Measurements from ENCODE around the gene TMEM250. TPM values are rescaled to one million over a fixed set of nuclear protein-coding genes. Genes with fewer than 3 reads are reported as not detected.

The TMEM250 gene
- total RNA-seq, 2 donors from 2014 or later = 51.0 to 59.3 TPM

DNA sequence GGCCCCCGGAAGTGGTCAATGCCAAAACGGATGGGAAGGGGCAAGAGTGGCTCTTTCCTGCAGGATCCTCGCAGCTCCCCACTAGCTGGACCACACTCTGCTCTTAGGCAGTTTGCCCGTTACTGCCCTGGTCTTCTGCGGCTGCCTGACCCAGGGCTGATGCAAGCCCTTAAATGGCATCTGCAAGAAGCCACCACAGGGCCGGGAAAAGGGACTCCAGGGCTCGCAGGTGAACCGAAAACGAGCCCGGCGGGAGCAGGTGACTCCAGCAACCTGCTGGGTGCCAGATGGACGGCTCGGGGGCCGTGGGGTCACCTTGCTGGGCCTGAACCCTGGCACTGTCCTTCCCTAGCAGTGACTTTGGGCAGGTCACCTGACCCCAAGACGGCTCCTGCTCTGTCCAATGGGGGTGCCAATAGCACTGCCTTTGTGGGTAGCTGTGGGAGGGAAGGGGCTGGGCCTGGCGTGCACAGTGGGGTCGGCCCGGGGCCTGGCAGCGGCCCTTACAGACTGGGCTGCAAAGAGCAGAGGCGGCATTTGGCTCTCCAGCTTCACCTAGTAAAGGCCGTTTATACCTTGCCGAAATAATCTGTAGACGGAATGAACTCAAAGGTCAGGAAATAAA lies 1.3 kb downstream of the TMEM250 start:
- ATAC-seq (no peak), DNase-seq (peak in 1 of 2 donors; percentile 58)
- intact Hi-C loops (cut with DNase I, micrococcal nuclease) = no loop called here

DNA sequence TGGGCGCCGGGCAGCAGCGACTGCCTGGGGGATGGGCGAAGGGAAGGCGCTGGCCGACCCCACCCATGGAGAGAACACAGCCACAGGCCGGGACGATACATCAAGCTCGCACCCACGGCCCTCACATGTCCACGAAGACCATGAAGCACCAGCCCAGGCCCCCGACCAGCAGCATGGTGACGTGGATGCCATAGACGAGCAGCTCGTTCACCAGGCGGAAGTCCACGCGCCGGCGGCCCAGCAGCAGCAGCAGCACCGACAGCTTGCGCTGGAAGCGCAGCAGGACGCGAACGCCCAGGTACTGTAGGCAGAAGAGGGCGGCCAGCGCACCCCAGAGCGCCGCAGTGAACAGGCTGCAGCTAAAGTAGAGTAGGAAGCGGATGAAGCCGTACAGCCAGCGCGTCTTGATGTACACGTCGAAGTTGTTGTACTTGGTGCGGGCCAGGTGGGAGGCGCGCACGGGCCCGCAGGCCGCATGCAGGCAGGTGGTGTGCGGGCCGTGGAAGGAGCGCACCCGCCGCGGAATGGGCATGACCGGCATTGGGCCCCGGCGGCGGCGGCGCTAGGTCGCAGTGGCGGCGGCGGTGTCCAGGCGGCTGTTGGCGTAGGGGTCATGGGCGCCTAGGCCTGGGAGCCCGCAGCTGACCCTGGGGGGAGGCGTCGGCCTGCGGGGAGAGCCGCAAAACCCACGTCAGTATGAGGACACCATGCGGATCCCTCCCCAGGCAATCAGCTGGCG lies 2.1 kb downstream of the TMEM250 start:
- DNase-seq (peak in 1 of 2 donors; percentile 23), ATAC-seq (no peak)
- intact Hi-C loops (cut with DNase I, micrococcal nuclease) = no loop called here

DNA sequence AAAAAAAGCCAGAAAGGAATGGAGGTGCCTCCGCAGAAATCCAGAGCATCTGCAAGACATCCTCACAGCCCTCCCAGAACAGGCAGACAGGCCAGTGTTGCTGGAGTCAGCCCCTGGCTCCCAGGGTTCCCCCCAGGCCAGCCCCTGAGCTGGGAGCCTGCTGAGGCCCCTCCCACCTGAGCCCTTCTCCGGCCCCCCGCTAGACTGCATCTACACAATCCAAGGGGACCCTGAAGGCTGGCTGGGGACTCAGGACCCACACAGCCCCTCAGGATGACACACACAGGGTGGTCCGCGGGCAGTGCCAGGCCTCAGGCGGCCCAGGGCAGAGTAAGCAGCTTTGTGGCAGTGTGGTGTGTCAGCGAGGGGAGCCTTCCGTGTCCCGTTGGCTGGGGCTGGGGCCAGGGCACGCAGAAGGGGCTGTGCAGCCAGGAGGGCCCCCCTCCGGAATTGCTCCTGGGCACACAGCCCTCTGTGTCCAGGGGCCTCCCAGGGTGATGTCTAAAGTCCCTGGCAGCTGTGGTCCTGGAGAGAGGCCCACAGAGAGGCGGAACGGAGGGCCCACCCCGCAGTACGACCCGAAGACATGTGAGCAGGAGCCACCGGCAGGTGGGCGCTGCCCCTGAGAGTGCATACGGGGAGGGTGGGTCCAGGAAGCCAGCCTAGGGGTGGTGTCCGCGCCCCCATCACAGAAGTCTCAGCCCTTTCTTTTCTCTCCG lies 2.9 kb downstream of the TMEM250 start:
- intact Hi-C loops (cut with DNase I, micrococcal nuclease) = no loop called here
- DNase-seq (peak in 1 of 2 donors; percentile 5), ATAC-seq (no peak)

DNA sequence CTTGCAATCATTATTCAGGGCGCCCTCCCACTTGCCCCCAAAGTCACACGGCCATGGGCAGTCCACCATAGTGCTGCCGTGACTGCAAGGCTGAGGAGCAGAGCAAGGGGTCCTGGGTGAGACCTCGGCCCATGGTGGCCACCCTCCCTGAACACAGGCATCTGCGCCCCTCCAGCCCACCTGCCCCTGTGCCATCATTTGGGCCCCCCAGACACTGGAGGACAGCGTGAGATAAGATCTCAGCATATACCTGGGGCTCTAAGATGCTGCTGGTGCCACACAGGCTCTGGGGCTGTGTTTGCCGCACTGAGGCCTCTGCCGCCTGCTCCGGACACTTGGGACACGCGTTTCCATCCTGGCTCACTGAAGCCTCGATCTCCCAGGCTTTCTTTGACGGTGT lies 3.5 kb downstream of the TMEM250 start:
- peak in 1 of 2 donors; percentile 6 for DNase-seq
- intact Hi-C loops (cut with DNase I, micrococcal nuclease) = no loop called here
- ATAC-seq = no peak

DNA sequence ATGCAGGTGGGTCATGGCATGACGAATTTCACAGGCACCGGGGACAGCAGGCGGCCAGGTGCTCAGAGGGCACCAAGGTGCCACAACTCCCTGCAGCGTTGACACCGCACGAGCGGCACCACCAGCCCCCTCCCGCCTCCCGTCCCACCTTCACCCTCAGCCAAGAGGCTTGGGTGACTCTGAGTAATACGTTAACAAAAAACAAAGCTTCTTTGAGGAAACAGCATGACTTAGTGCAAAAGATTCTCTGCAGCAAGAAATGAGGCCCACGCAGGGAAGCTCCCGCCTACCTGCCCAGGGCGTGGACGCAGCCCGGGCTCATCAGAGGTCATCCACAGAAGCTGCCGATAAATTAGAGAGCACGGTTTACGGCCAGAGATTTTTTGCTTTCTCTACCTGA lies 4.1 kb downstream of the TMEM250 start:
- intact Hi-C loops (cut with DNase I, micrococcal nuclease) = no loop called here
- ATAC-seq = no peak
- no peak for DNase-seq

DNA sequence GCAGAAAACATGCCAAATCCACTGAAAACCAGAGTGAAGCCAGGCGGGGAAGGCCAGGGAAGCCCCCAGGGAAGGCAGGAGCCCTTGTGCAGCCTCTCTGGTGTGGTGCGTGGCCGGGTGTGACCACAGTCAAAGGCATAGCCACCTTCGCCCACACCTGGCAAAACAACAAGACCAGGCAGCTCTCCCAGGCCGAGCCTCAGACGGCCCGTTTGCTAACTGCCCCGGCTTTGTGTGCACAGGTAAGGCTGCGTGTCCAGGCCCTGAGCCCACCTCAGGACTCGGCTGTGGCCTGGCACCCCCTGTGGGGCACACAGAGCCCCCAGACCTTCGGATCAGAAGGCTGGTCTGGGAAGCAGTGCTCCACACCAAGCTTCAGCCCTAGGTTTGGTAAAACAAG lies 6.1 kb downstream of the TMEM250 start:
- ATAC-seq = no peak
- no peak for DNase-seq
- intact Hi-C loops (cut with DNase I, micrococcal nuclease) = no loop called here

DNA sequence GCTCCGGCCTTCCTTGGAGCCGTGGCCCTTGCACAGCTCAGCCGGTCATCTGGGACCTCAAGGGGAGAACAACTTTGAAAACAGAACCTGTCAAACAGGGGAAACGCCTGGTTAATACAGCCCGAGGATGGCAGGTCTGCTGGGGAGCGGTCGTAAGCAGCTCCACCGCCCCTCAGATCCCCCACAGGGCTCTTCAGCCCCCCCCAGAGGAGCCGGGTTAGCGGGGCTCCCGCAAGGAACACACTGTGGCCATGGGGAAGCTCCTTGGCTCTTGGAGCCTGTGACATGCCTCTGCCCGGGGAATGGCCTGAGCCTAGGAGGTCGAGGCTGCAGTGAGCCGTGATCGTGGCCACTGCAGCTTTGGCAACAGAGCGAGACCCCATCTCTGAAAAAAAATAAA lies 6.8 kb downstream of the TMEM250 start:
- ATAC-seq (no peak), DNase-seq (no peak)
- intact Hi-C loops (cut with DNase I, micrococcal nuclease) = no loop called here

DNA sequence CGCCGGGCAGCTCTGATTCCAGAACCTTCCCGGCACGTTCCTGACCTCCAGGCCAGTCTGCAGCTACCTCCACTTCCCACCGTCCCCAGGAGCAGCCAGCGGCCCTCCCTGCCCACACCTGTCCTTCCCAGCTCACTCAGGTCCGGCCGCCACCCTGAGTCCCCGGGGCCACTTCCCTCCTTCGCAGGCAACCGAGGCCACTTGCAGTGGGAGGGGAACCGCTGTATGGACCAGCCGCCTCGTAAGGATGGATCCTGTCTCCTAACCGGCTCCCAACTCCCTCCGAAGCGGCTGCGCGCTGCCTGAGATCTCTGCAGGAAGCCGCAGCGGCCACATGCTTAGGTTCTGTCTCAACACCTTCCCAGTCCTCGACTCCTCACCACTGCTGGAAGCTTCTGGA lies 7.5 kb downstream of the TMEM250 start:
- intact Hi-C loops (cut with DNase I, micrococcal nuclease) = no loop called here
- ATAC-seq (no peak), DNase-seq (no peak)

DNA sequence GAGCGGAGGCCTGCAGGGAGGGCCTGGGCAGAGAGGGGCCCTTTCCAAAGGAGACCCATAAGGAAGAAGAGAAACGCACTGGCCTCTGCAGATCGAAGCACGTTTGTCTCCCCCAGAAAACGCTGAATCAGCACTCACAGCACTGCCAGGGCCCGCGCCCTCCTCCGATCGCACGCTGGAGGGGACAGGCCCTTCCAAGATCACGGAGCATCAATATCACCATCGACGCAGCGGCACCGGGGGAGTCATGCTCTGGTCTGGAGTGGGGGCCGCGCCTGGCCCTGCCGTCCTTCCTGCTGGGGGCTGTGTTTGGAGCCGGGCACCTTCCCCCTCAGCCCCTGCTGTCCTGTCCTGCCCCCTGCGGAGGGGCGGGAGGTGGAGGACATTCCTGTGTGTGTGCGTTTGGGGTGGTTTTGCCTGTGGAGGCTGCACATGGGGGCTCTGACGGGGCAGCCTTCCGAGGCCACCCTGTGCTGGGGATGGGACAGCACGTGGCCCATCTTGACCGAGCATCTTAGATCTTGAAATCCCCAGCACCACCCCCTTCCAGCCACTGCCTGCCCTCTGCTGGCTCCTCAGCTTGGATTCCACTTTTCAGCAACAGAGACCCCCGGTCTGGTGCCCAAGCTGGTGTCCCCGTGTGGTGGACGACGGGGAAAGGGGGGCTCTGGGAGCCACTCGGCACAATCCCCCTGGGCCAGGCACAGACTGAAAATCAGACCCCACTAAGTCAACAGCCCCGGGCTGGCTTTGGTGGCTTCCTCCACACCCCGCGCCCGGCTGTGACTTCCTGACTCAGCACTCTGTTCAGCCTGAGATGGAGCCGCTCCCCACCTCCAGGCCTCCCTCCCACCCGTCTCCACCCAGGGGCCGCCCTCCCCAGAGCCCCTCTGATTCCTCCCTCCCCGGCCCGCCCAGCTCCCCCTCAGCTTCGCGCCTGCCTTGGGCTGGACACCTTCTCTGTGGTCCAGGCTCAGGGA lies 8.3 kb downstream of the TMEM250 start:
- intact Hi-C loops (cut with DNase I, micrococcal nuclease) = no loop called here
- DNase-seq (peak in 1 of 2 donors; percentile 51), ATAC-seq (no peak)

DNA sequence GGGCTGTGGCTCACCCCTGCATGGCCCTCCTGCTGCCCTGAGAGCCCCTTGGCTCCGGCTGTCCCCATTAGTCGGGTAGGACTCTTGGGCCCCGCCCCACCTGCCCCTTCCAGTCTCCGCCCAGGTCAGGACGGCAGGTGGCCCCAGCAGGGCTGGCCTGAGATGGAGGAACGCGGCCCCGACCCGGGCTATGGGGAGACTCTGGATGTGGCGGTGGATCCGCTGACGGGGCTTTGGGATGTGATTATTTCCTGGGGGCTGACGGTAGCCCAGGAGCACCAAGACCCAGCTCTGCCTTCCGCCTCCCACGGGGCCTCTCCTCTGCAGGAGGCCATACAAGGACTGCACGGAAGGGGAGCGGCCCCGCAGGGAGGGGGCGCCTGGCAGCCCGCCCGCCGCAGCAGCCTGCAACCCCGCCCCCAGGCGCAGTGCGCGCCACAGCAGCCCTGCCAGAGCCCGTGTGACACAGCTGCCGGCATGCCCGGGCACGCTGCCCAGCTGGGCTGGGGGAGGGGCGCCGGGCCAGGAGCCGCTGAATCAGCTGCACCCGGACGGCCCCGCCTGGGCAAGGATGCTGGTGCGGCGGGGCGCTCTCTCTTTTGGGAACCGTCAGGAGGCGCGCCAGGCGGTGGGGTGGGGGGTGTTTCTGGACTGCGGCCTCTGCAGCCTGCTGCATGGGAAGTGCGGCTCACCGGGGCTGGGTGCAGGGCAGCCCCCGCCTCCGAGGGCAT lies 9.2 kb downstream of the TMEM250 start:
- ATAC-seq = peak; percentile 79
- intact Hi-C loops (cut with DNase I, micrococcal nuclease) = no loop called here
- peak; percentile 92 for DNase-seq

DNA sequence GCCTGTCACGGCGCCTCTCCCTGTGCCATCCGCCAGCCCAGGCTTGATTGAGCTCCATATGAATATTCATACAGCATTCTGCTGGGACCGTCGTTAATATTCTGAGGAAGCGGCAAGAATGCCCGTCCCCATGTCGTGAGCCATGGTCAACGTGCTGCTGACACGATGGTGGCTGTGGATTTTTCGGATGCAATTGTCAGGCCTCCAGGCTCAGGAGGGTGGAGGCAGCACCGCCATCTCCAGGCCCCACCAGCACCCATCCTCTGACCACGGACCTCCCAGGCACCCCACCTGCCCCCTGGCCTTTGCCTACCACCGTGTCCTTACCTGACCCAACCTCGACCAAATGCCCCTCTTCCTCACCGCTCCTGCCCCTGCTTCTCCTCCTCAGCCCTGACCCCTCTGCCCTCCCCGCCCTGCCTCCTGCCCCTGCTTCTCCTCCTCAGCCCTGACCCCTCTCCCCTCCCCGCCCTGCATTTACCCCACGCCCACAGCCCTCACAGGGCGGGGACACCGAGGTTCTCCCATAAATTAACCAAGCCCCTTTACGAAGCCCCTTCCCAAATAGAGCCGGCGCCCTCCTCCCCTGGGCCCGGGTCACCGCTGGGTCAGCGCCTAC lies 9.9 kb downstream of the TMEM250 start:
- DNase-seq (no peak), ATAC-seq (no peak)
- intact Hi-C loops (cut with DNase I, micrococcal nuclease) = no loop called here

DNA sequence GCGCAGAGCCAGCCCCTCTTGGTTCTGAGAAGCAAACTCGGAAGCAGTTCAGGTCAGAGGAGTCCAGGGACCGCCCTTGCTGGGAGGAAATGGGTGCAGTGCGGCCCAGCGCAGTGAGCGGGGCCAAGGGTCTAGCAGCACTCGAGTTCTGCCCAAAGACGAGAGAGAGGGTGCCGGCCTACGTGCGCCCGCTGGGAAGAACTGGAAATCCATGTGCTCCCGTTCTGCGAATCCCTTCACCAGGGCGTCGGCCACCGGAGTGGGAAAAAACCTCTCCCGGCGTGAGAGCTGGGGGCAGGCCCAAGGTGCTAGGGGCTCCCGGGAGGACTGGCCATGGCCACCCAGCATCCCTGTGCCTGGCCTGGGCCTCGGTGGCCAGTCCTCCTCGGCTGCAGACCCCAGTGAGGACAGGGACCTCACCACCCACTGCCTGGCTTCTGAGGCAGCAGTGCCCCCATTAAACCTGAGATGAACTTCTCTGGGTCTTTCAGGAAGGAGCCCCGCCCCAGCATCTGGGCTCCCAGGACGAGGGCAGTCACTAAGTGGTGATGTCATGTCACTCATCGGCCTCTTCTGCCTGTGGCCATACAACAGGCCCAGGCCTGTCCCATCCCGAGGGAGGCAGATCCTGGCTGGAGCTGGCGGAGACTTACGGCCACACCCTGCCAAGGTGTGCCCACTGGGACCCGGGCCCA lies 10.6 kb downstream of the TMEM250 start:
- ATAC-seq = peak; percentile 52
- intact Hi-C loops (cut with DNase I, micrococcal nuclease) = no loop called here
- DNase-seq = peak; percentile 66 to 85

DNA sequence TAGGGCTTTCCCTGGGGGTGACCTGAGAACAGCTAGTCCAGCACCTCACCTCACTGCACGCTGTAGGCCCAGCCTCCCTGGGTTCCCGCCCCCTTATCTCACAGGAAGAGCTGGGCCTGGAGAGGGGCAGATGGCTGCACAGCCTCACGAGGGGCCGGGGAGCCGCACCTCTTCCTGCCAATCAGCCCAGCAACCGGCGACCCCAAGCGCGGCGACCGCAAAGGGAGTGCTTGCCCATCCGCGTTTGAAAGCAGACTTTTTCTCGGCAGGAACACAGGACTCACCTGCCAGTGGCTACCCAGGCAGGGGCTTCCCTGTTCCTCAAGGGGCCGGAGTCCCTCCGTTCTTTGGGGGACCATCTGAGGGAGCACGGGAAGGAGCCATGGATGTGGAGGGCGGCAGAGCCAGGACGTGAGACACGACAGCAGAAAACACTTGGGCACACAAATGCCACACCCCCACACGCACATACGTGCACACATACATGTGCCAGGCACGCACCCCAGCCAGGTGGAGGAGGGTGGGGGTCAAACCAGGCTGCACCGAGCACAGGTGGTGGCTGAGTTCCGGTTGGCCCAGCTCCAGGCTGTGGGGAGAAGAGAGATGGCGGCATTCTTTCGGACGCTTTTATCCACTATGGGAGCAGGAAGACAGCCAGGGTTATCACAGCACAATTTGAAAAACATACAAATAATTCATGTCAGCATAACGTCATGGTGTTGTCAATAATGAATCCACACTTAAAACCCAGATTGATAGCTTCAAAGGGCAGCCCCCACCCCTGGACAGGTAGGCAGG lies 11.3 kb downstream of the TMEM250 start:
- DNase-seq = peak; percentile 89 to 90
- ATAC-seq = peak; percentile 55
- intact Hi-C loops (cut with DNase I, micrococcal nuclease) = no loop called here

DNA sequence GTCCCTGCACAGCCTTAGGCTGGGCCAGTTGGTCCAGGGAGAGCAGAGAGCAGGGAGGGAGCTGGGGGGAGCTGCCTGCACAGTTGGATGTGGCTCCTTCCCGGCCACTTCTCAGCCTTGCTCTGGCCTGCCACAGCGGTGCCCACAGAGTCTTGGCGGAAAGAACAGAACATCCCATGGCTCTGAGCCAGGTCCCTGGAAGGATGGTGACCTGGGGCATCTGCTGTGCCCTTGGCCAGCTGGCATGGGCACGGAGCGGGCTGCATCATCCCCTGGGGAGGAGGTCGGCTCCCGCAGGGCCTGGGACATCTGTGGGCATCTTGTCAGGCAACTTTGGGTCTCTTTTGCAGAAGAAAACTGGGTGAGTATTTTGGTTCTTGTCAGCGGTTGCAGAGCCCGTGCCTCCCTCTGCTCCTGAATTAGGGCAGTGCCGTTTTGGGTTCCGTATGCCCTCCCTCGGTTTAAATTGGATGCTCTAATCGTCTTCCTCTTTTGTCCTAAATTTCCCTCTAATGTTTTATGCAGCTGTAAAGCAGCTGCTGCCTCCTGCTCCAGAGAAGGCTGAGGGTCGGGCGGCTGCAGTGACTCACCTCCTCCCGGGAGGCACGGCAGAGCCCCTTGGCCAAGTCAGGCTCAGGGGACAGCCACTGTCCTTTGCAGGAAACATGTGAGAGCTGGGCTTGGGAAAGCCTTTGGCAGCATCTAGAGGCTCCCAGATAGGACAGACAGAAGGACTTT lies 13.1 kb downstream of the TMEM250 start:
- ATAC-seq (no peak), DNase-seq (no peak)
- intact Hi-C loops (cut with DNase I, micrococcal nuclease) = no loop called here

DNA sequence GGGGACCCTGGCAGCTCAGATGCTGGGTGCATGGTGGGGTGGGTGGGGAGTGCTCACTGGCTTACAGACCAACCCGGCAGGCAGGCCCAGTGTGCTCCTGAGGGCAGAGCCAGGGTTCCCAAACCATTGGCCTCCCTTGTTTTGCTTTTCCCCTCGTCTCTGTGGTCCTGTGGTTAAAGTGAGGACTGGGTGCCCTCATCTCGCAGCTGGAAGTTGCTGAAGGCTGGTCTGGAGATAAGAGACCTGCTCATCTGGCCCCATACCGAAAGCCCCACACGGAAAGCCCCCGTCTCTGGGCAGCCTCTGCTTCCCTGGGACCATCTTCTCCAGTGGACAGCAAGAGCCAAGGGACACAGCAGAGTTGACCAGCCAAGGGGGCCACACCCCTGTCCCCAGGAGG lies 13.8 kb downstream of the TMEM250 start:
- intact Hi-C loops (cut with DNase I, micrococcal nuclease) = no loop called here
- ATAC-seq (no peak), DNase-seq (no peak)

DNA sequence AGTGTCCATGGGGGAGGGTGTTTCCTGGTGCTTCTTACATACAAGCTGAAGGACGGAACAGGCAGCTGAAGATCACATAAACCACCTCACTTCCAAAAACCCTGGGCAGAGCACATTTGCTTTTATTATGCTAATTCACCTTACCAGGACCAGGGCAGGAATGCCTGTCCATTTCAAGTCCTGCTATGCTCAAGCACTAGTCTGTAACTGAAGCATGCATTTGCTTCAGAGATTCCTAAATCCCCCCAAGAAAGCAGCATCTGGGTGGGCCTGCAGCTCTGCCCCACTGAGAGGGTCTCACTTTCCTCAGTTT lies 14.2 kb downstream of the TMEM250 start:
- DNase-seq = no peak
- no peak for ATAC-seq
- intact Hi-C loops (cut with DNase I, micrococcal nuclease) = no loop called here
